MCF 10A (cell line): ENCODE measurements around the gene MN1. TPM values are rescaled to one million over a fixed set of nuclear protein-coding genes. Genes with fewer than 3 reads are reported as not detected.
A peak's percentile ranks its signal among the peaks of the same experiment; 100 is the strongest.

Source experiments
- BruUV-seq: library from RNA; stranded (reverse); fragments of 400-500 nt; replicated peaks from 2 replicates; lab custom pipeline; 2021; lab: Mats Ljungman, UMichigan
- CTCF ChIA-PET: fragments of 300-600 bp; sonication (Branson Sonifier 250); formaldehyde crosslinking; extraction: SDS; loops from one replicate; lab custom pipeline; 2021; ENCODE audit warnings: antibody characterized with exemption, inconsistent platforms; lab: Yijun Ruan, JAX
- POLR2A ChIA-PET: fragments of 300-600, 350-650 bp; sonication (Branson Sonifier 250); formaldehyde crosslinking; extraction: SDS; loops from one replicate; lab custom pipeline; 2020; ENCODE audit warnings: antibody characterized with exemption, inconsistent platforms; lab: Yijun Ruan, JAX
- DNase-seq: peaks from one replicate; pipeline ENCODE4 v3.0.0-alpha.2; 2018; ENCODE audit not compliant: unreplicated experiment
- H3K27ac Mint-ChIP-seq: one replicate; pipeline ENCODE4 v1.8.0; 2022; ENCODE audit warnings: mild to moderate bottlenecking, low read depth, mixed read lengths; ENCODE audit not compliant: unreplicated experiment
- H3K27me3 Mint-ChIP-seq: one replicate; pipeline ENCODE4 v1.8.0; 2022; ENCODE audit warnings: mixed read lengths; ENCODE audit not compliant: insufficient read depth, unreplicated experiment
- H3K36me3 Mint-ChIP-seq: one replicate; pipeline ENCODE4 v1.8.0; 2022; ENCODE audit warnings: mild to moderate bottlenecking, moderate library complexity, mixed read lengths; ENCODE audit not compliant: insufficient read depth, unreplicated experiment
- H3K4me1 Mint-ChIP-seq: one replicate; pipeline ENCODE4 v1.8.0; 2022; ENCODE audit warnings: mixed read lengths; ENCODE audit not compliant: insufficient read depth, unreplicated experiment
- H3K4me3 Mint-ChIP-seq: one replicate; pipeline ENCODE4 v1.8.0; 2022; ENCODE audit warnings: mild to moderate bottlenecking, moderate library complexity, mixed read lengths; ENCODE audit not compliant: unreplicated experiment
- H3K9me3 Mint-ChIP-seq: one replicate; pipeline ENCODE4 v1.8.0; 2022; ENCODE audit warnings: mixed read lengths; ENCODE audit not compliant: unreplicated experiment
- CTCF ChIP-seq: fragments of 200-600 bp; IDR thresholded peaks from one replicate; pipeline ENCODE4 v1.8.0; 2022; ENCODE audit warnings: antibody characterized with exemption, mild to moderate bottlenecking; ENCODE audit not compliant: unreplicated experiment
- intact Hi-C: fragments of 100-400 bp; cut with micrococcal nuclease; formaldehyde crosslinking; loops from 2 replicates; pipeline ENCODE4 v1.14.1; 2022
- total RNA-seq: library from RNA; stranded (reverse); gene quantifications from 2 replicates; pipeline ENCODE4 v1.2.3, GENCODE V29; 2022

The MN1 gene
- total RNA-seq, 1 experiment from 2014 or later: 3.9 TPM

DNA sequence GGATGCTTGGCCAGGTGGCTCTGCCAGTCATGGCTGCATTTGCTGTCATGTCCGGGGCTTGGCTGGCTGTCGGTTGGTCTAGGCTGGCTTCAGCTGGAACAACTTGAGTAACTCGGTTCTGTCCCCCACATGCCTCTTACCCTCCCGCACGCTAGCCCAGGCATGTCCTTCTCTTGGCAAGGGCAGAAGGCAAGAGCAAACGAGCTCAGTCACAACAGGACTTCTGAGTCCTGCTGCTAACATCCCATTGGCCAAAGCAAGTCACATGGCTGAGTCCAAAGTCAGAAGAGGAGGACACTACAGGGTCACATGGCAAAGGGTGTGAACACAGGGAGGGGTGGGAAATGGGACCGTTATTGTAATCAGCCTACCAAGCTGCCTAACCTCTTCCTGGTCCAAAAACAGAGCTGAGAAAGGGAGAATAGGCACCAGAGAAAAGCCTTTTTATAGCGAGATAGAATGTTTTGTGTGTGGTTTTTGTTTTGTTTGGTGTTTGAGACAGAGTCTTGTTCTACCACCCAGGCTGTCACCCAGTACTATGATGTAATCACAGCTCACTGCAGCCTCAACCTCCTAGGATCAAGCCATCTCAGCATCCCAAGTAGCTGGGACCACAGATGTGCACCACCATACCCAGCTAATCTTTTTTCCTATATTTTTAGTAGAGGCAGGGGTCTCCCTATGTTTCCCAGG is 81.9 kb downstream of the MN1 start:
- intact Hi-C loops: loop anchor here (1.0 to 10.0 kb wide), 5 partner anchors 33 to 315 kb away; partner anchors contain the start of gene MN1
- Mint-ChIP-seq H3K4me3 (peak overlapping the region; percentile 37), H3K27me3 (no peaks in the 10 kb centered on the region), H3K4me1 (peaks cover 30% of the 10 kb centered on the region), H3K36me3 (no peaks in the 10 kb centered on the region), H3K9me3 (no peaks in the 10 kb centered on the region), H3K27ac (peak overlapping the region; percentile 98)
- BruUV-seq: no TSS peak
- DNase-seq: peak; percentile 96
- no peak for TF ChIP-seq CTCF
- ChIA-PET CTCF (interaction anchor here (0.6 to 2.5 kb wide), 2 partner anchors 15 to 37 kb away, joined by 3 to 7 read pairs; no protein-coding TSS in a partner anchor), POLR2A (interaction anchor here (0.8 to 1.3 kb wide), 5 partner anchors 29 to 576 kb away, joined by 3 to 6 read pairs (median 3); no protein-coding TSS in a partner anchor)

GRCh38 chr22:27719036-27719347 is 82.6 kb downstream of the MN1 start:
- BruUV-seq: TSS peak; percentile 70
- Mint-ChIP-seq H3K36me3 (no peaks in the 10 kb centered on the region), H3K27ac (peak overlapping the region; percentile 98), H3K27me3 (no peaks in the 10 kb centered on the region), H3K4me3 (no peak overlapping the region), H3K9me3 (no peaks in the 10 kb centered on the region), H3K4me1 (peaks cover 30% of the 10 kb centered on the region)
- CTCF ChIA-PET: interaction anchor here (0.5 to 2.5 kb wide), 2 partner anchors 15 to 81 kb away, joined by 3 to 7 read pairs; no protein-coding TSS in a partner anchor
- intact Hi-C loops: loop anchor here (1.0 to 10.0 kb wide), 4 partner anchors 33 to 314 kb away; partner anchors contain the start of gene MN1
- POLR2A ChIA-PET: interaction anchor here (0.7 to 1.7 kb wide), 7 partner anchors 30 to 507 kb away, joined by 3 to 6 read pairs (median 4); no protein-coding TSS in a partner anchor
- no peak for DNase-seq
- no peak for TF ChIP-seq CTCF

DNA sequence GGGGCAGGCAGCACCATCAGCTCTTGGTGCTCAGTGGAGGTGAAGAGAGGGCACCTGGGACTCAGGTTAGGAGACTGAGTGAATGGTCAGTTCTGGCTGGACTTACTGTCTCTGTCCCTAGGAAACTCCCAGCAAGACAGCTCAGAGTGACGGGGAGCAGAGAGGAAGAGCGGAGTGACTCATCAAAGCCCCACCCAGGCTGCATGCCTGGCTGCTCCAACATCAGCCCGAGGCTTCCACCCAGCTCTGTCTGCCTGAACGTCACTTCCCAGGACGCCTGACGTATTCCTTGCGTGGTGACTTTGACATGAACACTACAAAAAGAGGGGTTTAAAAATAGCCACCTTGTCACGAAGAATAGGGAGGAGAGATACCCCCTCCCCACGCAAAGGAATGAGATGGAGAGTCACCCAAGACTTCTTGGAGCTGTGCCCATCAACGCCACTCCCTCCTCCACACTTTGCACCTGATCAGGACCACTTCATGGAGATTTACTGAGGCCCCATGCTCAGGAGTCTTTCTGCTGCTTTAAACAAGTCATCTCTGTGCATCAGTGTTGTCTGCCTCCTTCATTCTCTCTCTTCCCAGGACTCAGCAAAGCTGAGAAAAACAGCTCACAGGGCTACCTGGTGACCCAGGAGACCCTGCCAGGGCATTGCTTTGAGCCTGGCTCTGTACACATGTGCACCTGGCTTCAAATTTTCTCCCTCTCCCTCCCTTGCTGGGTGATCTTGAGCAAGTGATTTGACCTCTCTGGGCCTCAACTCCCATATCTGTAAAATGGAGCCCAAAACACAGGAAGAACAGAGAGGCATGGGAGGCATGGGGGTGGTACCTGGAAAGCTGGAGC is 83.1 kb downstream of the MN1 start:
- H3K9me3 Mint-ChIP-seq: no peaks in the 10 kb centered on the region
- peak overlapping the region; percentile 24 for H3K4me3 Mint-ChIP-seq
- TSS peak; percentile 59 for BruUV-seq
- ChIA-PET POLR2A (interaction anchor here (0.7 to 1.7 kb wide), 9 partner anchors 8 to 506 kb away, joined by 3 to 7 read pairs (median 4); no protein-coding TSS in a partner anchor), CTCF (interaction anchor here (0.5 to 2.5 kb wide), 3 partner anchors 16 to 632 kb away, joined by 3 to 7 read pairs (median 3); no protein-coding TSS in a partner anchor)
- no peaks in the 10 kb centered on the region for H3K27me3 Mint-ChIP-seq
- no peak for TF ChIP-seq CTCF
- intact Hi-C loops: loop anchor here (1.0 to 10.0 kb wide), 4 partner anchors 34 to 314 kb away; partner anchors contain the start of gene MN1
- H3K27ac Mint-ChIP-seq: peak overlapping the region; percentile 98
- H3K36me3 Mint-ChIP-seq: no peaks in the 10 kb centered on the region
- peaks cover 30% of the 10 kb centered on the region for H3K4me1 Mint-ChIP-seq
- peak; percentile 91 for DNase-seq
